VCaP (cell line): Measurements from ENCODE around the gene EIF1.
A peak's percentile ranks its signal among the peaks of the same experiment; 100 is the strongest.
"Not testable (repeated sequence)": the region's sequence is repeated elsewhere in the genome, so short reads cannot be mapped to it uniquely, and the experiment has no call there.

ENCODE experiments used
- H3K27ac ChIP-seq: fragments of 450-650 bp; 2 replicates; pipeline ENCODE4 v1.5.1; 2017
- CTCF ChIP-seq: fragments of 450-650 bp; conservative IDR thresholded peaks from 2 replicates; pipeline ENCODE4 v1.5.1; 2017; ENCODE audit warnings: mild to moderate bottlenecking, moderate library complexity

Gene EIF1

DNA sequence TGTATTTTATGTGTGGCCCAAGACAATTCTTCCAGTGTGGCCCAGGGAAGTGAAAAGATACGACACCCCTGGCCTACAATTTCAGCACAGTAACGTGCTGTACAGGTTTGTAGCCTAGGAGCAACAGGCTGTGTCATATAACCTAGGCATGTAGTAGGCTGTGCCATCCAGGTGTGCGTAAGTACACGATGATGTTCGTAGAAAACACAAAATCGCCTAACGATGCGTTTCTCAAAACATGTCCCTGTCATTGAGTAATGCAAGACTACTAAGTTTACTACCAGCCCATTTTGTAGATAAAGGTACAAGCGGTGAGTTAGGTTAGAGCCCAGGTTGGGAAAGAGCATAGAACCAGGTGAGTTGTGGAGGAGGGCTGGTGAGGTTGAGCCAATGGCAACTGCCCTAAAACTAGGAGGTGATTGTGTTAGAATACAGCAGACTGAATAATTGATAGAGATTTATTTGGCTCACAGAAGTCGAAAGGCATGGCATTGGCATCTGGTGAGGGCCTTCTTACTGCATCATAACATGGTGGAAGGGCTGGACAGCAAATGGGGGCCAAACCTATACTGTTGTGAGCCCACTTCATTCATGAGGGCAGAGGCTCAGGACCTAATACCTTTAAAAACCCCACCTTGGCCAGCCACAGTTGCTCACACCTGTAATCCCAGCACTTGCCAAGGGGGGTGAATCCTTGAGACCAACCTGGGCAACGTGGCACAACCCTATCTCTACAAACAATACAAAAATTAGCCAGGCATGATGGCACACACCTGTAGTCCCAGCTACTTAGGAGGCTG lies 4.2 kb downstream of the EIF1 start:
- TF ChIP-seq CTCF: no peak

DNA sequence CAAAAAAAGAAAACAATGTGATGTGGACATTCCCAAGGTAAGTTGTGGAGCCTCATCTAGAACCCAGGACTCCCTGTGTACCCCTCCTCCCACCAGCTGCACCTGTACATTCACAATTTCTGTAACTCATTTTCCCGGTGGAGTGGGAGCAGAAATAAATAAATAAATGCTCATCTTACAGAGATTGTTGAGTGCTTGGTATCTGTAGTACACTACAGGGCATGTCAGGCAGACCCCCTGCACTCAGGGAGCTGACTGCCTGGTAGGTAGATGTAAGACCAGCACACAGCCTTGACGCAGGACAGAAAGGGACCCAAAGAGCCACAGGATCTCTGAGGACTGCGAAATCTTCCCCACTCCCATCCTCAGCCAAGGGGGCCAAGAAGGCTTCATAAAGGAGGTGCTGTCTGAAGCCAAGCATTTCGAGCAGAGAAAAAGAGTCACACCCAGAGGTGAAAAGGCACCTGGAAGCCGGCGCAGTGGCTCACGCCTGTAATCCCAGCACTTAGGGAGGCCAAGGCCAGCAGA lies 6.5 kb downstream of the EIF1 start:
- TF ChIP-seq CTCF: no peak
- H3K27ac ChIP-seq: peak overlapping the region; percentile 13; the same call in 1 of the 2 replicates

More for the DNA sequence above, 4.2 kb downstream of the EIF1 start:
- peak overlapping the region; percentile 16; the same call in 1 of the 2 replicates for H3K27ac ChIP-seq

DNA sequence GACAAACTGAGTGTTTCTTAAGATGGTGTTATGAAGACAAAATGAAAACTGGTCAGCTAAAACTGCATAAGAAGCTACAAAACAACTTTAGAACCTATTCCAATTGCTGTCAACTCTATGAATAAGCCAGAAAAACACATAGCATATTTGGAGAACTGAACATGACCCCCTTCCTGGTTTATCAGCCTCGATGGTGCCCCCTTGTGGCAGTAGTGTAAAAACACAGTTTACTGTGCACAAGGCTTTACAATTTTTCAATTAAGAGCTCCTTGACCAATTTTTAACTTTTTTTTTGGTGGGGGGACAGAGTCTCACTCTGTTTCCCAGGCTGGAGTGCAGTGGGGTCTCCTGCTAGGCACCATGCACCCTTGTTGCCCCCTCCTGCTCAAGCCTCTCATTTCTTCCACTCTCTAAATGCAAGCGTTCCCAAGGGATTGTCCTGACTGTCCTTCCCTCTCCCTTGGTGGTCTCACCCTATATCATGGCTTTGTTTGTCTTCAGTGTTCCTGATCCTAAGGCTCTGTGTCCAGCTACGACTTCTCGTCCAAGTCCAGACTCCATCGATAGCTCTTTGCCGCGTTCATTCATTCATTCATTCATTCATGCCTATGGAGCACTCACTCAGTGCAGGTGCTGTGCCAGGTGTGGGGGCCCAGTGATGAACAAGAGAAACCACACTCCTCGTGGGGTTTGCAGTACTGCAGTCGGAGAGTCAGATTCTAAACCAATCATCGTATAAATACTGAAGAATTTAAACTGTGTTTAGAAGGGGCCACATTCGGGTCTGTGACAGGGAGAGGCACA lies 7.5 kb downstream of the EIF1 start:
- no peak overlapping the region; the same call in 1 of the 2 replicates for H3K27ac ChIP-seq
- TF ChIP-seq CTCF: peak; percentile 92

DNA sequence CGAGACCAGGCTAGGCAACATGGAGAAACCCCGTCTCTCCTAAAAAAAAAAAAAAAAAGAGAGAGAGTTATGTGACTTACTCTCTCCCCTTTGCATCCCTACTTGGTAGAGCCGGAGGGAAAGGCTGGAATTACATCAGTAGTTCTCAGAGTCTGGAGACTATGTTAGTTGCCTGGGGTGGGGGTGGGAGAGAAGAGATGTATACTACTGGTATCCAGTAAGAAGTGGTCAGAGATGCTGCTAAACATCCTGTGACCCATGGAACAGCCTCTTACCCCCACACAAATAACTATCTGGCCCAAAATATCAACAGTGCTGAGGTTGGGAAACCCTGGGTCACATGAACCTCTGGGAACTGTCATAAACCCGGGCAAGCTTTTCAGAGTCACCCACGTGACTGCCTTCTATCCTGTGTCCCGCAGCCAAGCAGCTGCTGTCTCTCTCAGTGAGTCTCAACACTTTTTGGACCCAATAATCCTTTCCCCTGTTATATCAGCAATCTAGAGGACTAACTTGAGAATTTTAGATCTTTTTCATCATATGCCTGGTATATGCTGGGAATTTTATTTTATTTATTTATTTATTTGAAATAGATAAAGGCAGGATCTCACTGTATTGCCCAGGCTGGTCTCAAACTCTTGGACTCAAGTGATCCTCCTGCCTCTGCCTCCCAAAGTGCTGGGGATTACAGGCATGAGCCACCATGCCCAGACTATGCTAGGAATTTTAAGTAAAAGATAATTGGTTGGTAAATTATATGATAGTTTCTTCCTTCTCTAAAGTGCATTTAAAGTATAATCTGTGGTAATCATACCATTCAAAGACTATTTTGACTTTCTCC lies 8.7 kb downstream of the EIF1 start:
- no peak overlapping the region for H3K27ac ChIP-seq

DNA sequence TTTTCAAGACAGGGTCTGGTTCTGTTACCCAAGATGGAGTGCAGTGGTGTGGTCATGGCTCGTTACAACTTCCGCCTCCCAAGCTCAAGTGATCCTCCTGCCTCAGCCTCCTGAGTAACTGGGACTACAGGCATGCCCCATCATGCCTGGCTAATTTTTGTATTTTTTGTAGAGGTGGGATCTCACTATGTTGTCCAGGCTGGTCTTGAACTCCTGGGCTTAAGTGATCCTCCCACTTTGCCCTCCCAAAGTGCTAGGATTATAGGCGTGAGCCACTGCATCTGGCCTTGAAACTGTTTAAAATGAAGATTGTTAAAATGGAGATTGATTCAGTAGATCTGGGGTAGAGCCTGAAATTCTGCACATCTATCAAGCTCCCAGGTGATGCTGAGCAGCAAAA lies 12.2 kb downstream of the EIF1 start:
- not testable (repeated sequence) for H3K27ac ChIP-seq

More for the DNA sequence above, 8.7 kb downstream of the EIF1 start:
- no peak for TF ChIP-seq CTCF

DNA sequence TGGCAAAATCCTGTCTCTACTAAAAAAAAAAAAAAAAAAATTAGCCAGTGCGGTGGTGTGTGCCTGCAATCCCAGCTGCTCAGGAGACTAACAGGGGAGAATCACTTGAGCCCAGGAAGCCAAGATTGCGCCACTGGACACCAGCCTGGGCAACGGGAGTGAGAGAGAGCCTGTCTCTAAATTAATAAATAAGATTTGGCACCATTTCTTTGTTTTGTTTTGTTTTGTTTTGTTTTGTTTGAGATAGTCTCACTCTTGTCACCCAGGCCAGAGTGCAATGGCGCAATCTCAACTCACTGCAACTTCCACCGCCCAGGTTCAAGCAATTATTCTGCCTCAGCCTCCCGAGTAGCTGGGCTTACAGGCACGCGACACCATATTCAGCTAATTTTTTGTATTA lies 14.0 kb downstream of the EIF1 start:
- no peak for TF ChIP-seq CTCF
- no peak overlapping the region for H3K27ac ChIP-seq

- no peak overlapping the region for H3K27ac ChIP-seq
- TF ChIP-seq CTCF: no peak
These were observed 16.7 kb downstream of the EIF1 start for GRCh38 chr17:41705271-41705991.
